SK-N-DZ (cell line): ENCODE results near the gene KIAA1671.

Experiments used
- DNase-seq: peaks from one replicate; pipeline ENCODE4 v3.0.0-alpha.2; 2015; ENCODE audit warnings: low spot score

The KIAA1671 gene

DNA sequence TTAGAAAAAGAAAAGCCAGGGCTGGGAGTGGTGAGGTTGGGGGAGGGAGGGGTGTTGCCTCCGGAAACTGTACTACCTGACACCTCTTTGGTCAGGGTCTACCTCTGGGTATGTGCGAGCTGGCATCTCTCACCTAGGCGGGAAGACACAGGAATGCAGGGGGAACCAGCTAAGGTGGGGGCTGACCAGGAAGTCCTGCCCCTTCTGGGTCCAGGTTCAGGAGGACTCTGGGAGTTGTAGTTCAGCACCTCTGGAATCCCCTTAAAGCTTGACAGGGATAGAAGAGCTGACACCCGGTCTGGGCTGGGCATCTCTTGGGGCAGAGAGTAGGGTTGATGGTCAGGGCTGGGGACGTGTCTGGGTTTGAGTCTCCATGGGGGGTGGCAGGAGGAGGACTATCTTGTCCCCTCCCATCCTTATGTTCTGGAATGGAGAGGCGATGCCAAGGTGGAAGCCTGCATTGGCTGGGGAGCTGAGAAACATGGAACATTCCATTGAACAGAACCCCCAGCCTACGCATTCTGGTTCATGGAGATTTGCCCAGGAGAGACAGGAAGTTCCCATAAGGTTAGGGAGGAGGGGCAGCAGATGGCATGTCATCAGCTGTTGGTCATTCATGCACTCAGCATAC lies 2.1 kb upstream of the KIAA1671 start:
- peak; percentile 50 for DNase-seq

- peak; percentile 56 for DNase-seq
Measured at GRCh38 chr22:24952837-24953383, 394 bp downstream of the KIAA1671 start.

DNA sequence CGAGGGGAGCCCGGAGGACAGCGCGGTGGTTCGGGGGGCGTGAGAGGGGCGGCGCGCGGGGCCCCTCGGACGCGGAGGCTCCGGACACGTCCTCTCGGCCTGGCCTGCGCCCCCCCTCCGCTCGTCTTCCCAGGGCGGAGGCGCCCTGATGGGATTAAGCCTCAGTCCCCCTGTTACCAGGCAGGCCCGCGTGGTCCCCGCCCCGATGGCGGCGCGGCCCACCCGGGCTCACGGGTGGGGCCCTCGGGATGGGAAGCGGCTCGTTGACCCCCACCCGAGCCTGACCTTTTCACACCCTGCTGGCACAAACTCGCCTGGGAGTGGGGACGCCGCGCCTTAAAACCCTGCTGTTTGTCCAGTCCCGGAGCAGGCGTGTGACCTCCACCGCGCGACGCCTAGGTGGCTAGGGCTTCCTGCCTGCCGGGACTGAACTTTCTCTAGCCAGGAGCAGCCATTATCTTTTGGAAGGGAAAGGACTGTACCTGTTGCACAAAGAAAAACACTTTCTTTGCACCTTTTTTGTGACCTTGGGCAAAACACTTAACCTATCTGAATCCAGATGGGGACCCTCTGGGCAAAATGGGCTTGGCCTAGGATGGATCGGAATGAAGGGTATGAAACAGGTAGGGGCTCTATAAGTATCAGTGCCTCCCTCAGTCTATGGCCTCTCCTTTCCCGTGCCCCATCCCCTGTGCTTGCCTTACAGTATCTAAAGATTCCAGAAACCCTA lies 1.0 kb downstream of the KIAA1671 start:
- no peak for DNase-seq

DNA sequence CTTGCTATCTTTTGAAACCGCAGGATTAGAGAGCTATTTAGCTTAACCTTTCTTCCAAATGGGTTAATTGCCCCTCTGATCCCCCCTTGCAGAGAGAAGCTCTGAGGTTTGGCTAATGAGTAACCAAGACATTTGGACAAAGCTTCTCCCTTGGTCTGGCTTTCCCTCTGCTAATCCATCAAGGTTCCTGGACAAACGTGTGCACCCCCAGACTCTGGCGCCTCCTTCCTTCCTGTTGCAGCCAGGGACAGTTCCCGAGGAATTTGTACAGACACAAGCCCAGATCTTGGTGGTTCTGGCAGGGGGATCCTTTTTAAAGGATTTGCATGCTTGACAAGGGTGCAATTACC lies 1.6 kb downstream of the KIAA1671 start:
- no peak for DNase-seq

- DNase-seq, result no peak
Measured at GRCh38 chr22:24954856-24955255, 2.3 kb downstream of the KIAA1671 start.

GRCh38 chr22:24957043-24957442 lies 4.5 kb downstream of the KIAA1671 start:
- no peak for DNase-seq

- DNase-seq, result no peak
Measured at GRCh38 chr22:24961217-24961844, 8.8 kb downstream of the KIAA1671 start.

DNA sequence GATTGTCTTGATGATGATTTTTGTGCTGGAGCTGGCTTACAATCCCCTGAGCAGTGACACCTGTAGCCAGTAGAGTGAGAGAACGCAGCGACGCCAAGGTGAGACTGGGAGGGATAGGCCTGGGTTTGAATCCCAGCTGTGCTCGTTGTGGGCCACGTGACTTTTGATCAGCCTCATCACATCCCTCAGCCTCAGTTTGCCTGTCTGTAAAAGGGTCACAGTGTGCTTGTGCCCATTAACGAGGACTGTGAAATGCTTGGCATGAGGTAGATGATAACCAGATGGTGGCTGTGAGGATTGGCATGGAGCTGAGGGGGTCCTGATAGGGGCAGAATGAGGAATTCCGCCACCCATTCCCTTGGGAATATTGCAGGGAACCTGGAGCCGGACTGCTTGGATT lies 9.6 kb downstream of the KIAA1671 start:
- DNase-seq, result no peak

- DNase-seq, result no peak
Measured at GRCh38 chr22:24962835-24963234, 10.3 kb downstream of the KIAA1671 start.

- no peak for DNase-seq
Measured at GRCh38 chr22:24964441-24964840, 11.9 kb downstream of the KIAA1671 start.

GRCh38 chr22:24965822-24966626 lies 13.5 kb downstream of the KIAA1671 start:
- no peak for DNase-seq

- DNase-seq, result no peak
Measured at GRCh38 chr22:24968066-24968561, 15.6 kb downstream of the KIAA1671 start.

DNA sequence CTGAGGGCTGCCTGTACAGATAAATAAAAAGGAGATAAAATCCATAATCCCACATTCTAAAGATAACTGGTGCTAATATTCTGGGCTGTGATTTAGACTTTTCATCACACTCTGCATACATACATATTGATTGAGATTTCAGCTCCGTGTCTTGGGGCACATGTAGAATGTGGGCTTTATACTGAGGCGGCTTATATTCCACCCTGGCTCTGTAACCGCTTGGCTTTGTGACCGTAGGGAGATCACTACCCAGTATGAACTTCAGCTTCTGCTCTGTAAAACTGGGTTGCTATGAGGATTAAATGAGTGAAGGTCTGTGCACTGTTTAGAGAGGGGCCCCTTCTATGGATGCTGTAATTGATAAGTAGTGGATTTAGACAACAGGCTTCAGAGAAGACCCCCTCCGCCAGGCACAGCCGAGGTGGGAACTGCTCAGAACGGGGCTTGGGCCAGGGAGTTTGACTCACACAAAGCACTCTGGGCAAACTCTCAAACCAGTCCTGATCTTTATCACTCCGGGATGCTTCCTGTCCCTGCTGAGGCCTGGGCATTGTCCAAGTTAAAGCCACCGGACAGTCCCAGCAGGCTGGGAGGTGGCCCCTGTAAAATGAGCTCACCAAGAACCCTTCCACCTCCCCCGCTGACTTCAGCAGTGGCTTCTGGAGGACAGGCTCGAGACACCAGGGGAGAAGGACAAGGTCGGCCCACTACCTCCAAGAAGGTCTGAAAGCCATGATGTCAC lies 17.2 kb downstream of the KIAA1671 start:
- DNase-seq, result peak; percentile 85

- DNase-seq, result no peak
Measured at GRCh38 chr22:24972369-24972768, 19.9 kb downstream of the KIAA1671 start.

DNA sequence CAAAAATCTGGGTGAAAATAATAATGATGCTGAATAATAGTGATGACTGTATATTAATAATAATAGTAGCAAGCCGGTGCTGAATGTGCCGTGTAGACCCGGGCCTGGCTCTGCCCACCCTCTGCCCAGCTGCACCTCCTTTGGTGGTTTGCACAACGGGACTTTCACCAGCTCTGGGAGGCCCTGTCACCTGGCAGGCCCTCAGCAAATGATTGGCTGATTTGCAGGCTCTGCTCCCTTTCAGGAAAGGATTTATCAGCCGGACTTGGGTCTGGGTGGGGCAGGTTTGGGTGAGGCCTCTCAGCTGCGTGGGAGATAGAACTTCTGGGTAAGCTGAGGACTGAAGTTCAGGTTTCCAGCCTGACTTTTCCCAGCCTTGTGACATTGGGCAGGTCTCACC lies 21.4 kb downstream of the KIAA1671 start:
- no peak for DNase-seq

GRCh38 chr22:24975125-24975640 lies 22.7 kb downstream of the KIAA1671 start:
- DNase-seq, result no peak

GRCh38 chr22:24975813-24976341 lies 23.4 kb downstream of the KIAA1671 start:
- DNase-seq, result no peak

- no peak for DNase-seq
Measured at GRCh38 chr22:24976442-24977218, 24.1 kb downstream of the KIAA1671 start.

- no peak for DNase-seq
Measured at GRCh38 chr22:24977370-24978221, 25.1 kb downstream of the KIAA1671 start.
